Esophagus muscularis mucosa (tissue), 3 donors: Measurements from ENCODE around the gene DENND2C.

Experiments used
- POLR2A ChIP-seq: fragments of 450-650 bp; IDR thresholded peaks from one replicate; pipeline ENCODE4 v1.6.1; 2017; ENCODE audit warnings: antibody characterized with exemption, moderate library complexity, mild to moderate bottlenecking, low read depth
- POLR2AphosphoS5 ChIP-seq, 2 donors: sonication (generic); formaldehyde crosslinking; IDR thresholded peaks; one replicate each; pipeline ENCODE4 v1.6.1; 2017; ENCODE audit warnings: antibody characterized with exemption in 2 of 2
- TF ChIP-seq, protein P1 (sequence below), 3 experiments: fragments of 200-600 bp in 2 of 3; fragments of 450-650 bp in 1 of 3; sonication (generic) in 2 of 3; IDR thresholded peaks; one replicate each; pipeline ENCODE4 v1.5.1; 2017 to 2019; ENCODE audit warnings: antibody characterized with exemption in 3 of 3, mild to moderate bottlenecking in 2 of 3, moderate library complexity in 1 of 3

DNA sequence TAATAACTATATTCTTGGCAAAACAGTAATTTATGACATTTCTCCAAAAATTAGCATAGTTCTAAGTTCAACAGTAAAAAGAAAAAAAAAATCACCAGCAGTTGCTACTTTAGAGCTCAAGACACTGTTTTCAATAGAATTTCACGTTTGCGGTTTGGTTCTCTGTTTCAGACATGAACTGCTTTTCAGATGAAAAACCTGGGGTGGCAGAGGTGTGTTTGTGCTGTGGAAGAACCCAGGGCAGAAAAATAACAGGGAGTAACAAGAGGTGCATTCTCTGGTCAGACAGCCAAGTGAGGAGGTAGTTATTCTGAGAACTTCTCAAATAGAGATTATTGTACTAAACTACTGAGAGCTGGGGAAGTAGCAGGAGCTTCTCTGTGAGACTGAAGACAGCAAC, 37.8 kb upstream of the DENND2C start:
- TF ChIP-seq, protein P1, sequence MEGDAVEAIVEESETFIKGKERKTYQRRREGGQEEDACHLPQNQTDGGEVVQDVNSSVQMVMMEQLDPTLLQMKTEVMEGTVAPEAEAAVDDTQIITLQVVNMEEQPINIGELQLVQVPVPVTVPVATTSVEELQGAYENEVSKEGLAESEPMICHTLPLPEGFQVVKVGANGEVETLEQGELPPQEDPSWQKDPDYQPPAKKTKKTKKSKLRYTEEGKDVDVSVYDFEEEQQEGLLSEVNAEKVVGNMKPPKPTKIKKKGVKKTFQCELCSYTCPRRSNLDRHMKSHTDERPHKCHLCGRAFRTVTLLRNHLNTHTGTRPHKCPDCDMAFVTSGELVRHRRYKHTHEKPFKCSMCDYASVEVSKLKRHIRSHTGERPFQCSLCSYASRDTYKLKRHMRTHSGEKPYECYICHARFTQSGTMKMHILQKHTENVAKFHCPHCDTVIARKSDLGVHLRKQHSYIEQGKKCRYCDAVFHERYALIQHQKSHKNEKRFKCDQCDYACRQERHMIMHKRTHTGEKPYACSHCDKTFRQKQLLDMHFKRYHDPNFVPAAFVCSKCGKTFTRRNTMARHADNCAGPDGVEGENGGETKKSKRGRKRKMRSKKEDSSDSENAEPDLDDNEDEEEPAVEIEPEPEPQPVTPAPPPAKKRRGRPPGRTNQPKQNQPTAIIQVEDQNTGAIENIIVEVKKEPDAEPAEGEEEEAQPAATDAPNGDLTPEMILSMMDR (IDR thresholded peaks at IDR 0.05): no peak
- TF ChIP-seq POLR2AphosphoS5 (IDR thresholded peaks at IDR 0.05) (no peak), POLR2A (no peak)
